ENCODE measurements around the gene CUL2. TPM values are rescaled to one million over a fixed set of nuclear protein-coding genes. Genes with fewer than 3 reads are reported as not detected.

CUL2 gene
- 19.9 and 37.4 TPM in 2 replicates for total RNA-seq

GRCh38 chr10:35090162-35090954 is at the start of gene CUL2:
TSS of gene CUL2 (minus strand) at chr10:35090341. CDS start at chr10:35071317, 19,024 bp downstream.

GRCh38 chr10:35126530-35127288 is 36.6 kb upstream of the CUL2 start, which contains the start of gene CREM:
TSS of gene CREM (plus strand) at chr10:35126846. CDS start at chr10:35137836, 10,990 bp downstream.

Other genes starting within 250 kb of the CUL2 start
- 54.7 and 58.8 TPM in 2 replicates for gene CREM, start 36.5 kb upstream of the CUL2 start, total RNA-seq
- 69.5 and 155 TPM in 2 replicates for gene CCNY, start 246.2 kb upstream of the CUL2 start, total RNA-seq